ENCODE results near the gene PRDM16. TPM values are rescaled to one million over a fixed set of nuclear protein-coding genes. Genes with fewer than 3 reads are reported as not detected.

PRDM16 gene
- total RNA-seq, 4 donors from 2014 or later, result 15.7 to 54.3 (median 27.6) TPM

DNA sequence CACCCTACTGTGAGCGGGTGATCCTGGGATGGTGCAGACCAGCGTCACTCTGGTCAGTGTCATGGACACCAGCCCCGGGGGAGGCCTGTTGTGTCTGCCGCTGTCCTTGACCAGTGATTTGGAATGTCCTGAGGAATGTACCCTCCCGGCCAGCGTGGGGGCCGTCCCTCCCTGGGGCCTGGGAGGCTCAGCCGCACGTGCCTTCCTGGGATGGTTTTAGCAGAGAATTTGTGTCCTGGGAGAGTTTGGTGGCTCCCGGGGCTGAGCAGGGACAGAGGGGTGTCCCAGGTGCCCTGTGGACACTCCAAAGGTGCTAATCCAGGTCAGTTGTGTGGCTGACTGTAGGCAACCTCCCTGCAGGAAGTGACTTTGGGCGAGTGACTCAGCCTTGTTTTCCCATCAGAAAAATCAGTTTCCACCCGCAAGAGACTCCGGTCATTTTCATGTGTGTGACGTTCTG, 391.7 kb downstream of the PRDM16 start:
- Histone ChIP-seq H3K4me1 (no peaks in the 10 kb centered on the region), H3K4me3 (replicated peaks in 1 of 3) (no peak overlapping the region), H3K9me3 (no peaks in the 10 kb centered on the region), H3K27ac (no peak overlapping the region), H3K27me3 (no peaks in the 10 kb centered on the region), H3K36me3 (no peaks in the 10 kb centered on the region)
- TF ChIP-seq, protein P1, sequence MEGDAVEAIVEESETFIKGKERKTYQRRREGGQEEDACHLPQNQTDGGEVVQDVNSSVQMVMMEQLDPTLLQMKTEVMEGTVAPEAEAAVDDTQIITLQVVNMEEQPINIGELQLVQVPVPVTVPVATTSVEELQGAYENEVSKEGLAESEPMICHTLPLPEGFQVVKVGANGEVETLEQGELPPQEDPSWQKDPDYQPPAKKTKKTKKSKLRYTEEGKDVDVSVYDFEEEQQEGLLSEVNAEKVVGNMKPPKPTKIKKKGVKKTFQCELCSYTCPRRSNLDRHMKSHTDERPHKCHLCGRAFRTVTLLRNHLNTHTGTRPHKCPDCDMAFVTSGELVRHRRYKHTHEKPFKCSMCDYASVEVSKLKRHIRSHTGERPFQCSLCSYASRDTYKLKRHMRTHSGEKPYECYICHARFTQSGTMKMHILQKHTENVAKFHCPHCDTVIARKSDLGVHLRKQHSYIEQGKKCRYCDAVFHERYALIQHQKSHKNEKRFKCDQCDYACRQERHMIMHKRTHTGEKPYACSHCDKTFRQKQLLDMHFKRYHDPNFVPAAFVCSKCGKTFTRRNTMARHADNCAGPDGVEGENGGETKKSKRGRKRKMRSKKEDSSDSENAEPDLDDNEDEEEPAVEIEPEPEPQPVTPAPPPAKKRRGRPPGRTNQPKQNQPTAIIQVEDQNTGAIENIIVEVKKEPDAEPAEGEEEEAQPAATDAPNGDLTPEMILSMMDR (IDR thresholded peaks at IDR 0.05), result no peak
- TF ChIP-seq POLR2A (IDR thresholded peaks at IDR 0.05), result no peak
- intact Hi-C loops (cut with DNase I), result no loop called here
- WGBS, 2 donors, result 54 to 67% methylated on average over 10 to 14 of the region's 14 CpGs
- DNase-seq, result no peak

DNA sequence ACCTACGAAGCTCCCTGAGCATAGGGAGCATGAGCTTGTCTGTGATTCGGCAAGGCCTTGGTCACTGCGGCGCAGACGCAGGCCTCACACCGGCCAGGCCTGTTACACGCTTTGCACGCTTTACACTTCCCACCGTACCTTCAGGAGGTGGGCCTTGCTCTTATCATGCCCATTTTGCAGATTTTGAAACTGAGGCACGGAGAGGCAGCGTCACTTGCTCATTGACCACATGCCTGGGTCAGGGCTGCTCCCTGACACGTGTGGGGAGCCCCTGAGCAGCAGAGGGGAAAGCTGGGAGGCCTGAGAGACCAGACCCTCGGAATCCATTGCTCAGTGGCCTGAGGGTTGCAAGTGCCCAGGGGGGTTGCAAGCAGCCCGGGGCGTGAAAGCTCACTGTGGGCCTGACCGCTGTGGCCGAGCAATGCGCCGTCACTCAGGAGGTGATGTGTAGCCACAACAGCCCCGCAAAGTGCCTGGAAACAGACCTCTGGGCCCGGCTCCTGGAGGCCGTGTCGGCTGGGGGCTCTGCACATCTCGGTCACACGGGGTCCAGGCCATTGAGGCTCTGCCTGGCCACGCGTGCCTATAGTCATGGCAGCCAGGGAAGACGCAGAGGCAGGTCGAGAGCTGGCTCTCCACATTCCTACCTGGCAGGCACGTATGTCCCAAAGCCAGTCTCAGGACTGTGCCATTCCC, 392.4 kb downstream of the PRDM16 start:
- Histone ChIP-seq H3K27ac (no peak overlapping the region), H3K27me3 (no peaks in the 10 kb centered on the region), H3K4me3 (replicated peaks in 1 of 3) (no peak overlapping the region), H3K9me3 (no peaks in the 10 kb centered on the region), H3K4me1 (no peaks in the 10 kb centered on the region), H3K36me3 (no peaks in the 10 kb centered on the region)
- DNase-seq, result no peak
- TF ChIP-seq POLR2A (IDR thresholded peaks at IDR 0.05), result no peak
- TF ChIP-seq, protein P1 (IDR thresholded peaks at IDR 0.05), result no peak
- WGBS, 2 donors, result 95 to 97% methylated on average over 11 to 15 of the region's 30 CpGs
- intact Hi-C loops (cut with DNase I), result no loop called here

DNA sequence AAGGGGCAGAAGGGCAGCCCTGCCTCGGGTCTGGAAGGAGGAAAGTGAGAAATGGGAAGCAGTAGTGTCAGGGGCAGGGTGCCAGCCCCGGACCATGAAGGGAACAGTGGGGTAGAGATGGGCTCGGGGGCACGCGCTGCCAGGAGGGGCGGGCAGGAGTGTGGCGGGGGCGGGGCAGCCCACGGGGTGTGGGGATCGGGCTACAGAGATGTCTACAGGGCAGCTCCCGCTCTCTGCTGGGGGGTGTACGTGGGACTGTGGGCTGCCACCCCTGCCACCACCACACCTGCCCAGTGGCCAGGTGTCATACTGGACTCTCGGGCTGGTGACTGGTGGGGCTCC, 392.9 kb downstream of the PRDM16 start:
- DNase-seq, result no peak
- no peak for TF ChIP-seq POLR2A (IDR thresholded peaks at IDR 0.05)
- TF ChIP-seq, protein P1 (IDR thresholded peaks at IDR 0.05), result no peak
- H3K27ac ChIP-seq, result no peak overlapping the region
- no peaks in the 10 kb centered on the region for H3K36me3 ChIP-seq
- no peaks in the 10 kb centered on the region for H3K4me1 ChIP-seq
- H3K9me3 ChIP-seq, result no peaks in the 10 kb centered on the region
- no peaks in the 10 kb centered on the region for H3K27me3 ChIP-seq
- WGBS, 2 donors, result 72 to 87% methylated on average over 5 to 12 of the region's 13 CpGs
- intact Hi-C loops (cut with DNase I), result no loop called here
- H3K4me3 ChIP-seq (replicated peaks in 1 of 3), result no peak overlapping the region

DNA sequence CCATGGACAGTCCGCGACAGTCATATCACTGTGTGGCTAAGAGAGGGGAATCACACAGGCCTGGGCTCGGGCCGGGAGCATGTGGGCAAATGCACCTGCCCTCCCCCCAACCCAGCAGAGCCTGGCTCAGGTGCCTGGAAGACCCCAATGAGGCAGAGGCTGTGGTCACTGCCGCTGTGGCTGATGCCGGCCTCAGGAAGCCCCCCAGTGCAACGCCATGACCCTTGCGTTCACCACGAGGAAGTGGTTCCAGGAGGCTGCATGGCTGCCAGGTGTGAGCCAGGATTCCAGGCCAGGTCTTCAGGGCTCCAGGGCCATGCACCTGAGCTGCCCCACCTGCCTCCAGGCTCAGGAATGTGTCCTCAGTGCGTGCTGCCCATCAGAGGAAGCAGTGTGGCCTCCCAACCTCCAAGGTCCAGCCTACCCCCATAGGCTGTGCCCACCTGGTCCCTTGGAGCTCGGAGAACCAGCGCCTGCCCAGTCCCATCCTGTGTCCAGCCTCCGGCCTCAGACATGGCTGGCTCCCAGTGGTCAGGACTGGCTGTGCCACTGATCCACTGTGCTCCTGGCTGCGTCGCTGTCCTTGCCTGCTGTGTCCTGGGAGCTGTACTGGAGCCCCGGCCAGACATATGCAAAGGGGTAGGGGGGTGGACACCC, 393.5 kb downstream of the PRDM16 start:
- no peak for DNase-seq
- WGBS, 2 donors, result 92 to 94% methylated on average over 10 to 12 of the region's 16 CpGs
- intact Hi-C loops (cut with DNase I), result no loop called here
- Histone ChIP-seq H3K4me3 (replicated peaks in 1 of 3) (no peak overlapping the region), H3K27ac (no peak overlapping the region), H3K27me3 (no peaks in the 10 kb centered on the region), H3K4me1 (no peaks in the 10 kb centered on the region), H3K9me3 (no peaks in the 10 kb centered on the region), H3K36me3 (no peaks in the 10 kb centered on the region)
- no peak for TF ChIP-seq POLR2A (IDR thresholded peaks at IDR 0.05)
- TF ChIP-seq, protein P1 (IDR thresholded peaks at IDR 0.05), result no peak

DNA sequence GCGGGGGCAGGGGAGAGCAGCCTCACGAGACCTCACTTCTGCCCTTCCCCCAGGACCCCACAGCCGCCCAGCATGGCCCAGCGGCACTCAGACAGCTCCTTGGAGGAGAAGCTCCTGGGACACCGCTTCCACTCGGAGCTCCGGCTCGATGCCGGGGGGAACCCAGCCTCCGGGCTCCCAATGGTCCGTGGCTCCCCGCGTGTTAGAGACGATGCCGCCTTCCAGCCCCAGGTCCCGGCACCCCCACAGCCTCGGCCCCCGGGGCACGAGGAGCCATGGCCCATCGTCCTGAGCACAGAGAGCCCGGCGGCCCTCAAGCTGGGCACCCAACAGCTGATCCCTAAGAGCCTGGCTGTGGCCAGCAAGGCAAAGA, 394.0 kb downstream of the PRDM16 start:
- H3K36me3 ChIP-seq, result no peaks in the 10 kb centered on the region
- 90% methylated on average over 10 of the region's 22 CpGs; no CpG with 5 or more reads in 1 of the 2 donors for WGBS, 2 donors
- no peaks in the 10 kb centered on the region for H3K4me1 ChIP-seq
- no peak overlapping the region for H3K27ac ChIP-seq
- no peaks in the 10 kb centered on the region for H3K27me3 ChIP-seq
- intact Hi-C loops (cut with DNase I), result no loop called here
- DNase-seq, result no peak
- TF ChIP-seq, protein P1 (IDR thresholded peaks at IDR 0.05), result no peak
- TF ChIP-seq POLR2A (IDR thresholded peaks at IDR 0.05), result no peak
- no peaks in the 10 kb centered on the region for H3K9me3 ChIP-seq
- H3K4me3 ChIP-seq (replicated peaks in 1 of 3), result no peak overlapping the region

All from thyroid gland (tissue), 4 donors.